ENCODE results near the gene RANBP10. TPM values are rescaled to one million over a fixed set of nuclear protein-coding genes. Genes with fewer than 3 reads are reported as not detected.

Gene RANBP10
- total and polyA plus RNA-seq, 2 of the 13 experiments (the other 11 are each of a cell fraction or from before 2014, with no cell fraction given): 9.2 to 22.7 TPM

DNA sequence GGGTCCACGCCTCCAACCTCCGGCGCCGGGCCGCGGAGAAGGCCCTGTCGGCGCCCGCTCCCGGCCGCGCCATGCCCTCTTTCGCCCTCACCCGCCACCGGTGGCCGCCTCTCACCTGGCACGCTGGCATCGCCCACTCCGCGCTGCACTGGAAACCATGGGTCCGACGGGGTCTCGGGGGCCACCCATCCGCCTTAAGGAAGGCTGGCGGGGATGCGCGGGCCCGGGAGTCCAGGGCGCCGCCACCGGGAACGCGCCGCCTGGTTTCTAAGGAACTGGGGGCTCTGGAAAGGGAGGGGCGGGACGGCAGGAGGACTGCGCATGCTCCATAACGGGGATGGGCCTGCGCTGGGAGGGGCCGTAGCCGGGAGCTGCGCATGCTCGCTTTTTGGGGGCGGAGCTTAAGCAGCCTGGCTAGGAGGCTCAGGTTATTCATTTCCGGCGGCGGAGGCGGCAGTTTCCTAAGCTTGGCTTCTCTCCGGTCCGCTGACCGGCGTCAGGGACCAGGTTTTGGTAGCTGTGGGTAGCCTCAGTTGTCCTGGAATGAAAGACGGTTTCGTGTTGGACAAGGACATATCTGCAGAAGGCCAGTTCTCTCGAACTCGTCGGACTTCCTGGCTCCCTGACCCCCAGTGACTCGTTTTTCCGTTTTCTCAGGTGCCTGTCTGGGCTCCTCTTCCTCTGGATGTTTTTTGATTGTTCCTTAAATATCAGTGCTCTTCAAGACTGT, 87.1 kb downstream of the RANBP10 start, which contains the start of gene GFOD2 (continued):
- TF ChIP-seq, protein P1, sequence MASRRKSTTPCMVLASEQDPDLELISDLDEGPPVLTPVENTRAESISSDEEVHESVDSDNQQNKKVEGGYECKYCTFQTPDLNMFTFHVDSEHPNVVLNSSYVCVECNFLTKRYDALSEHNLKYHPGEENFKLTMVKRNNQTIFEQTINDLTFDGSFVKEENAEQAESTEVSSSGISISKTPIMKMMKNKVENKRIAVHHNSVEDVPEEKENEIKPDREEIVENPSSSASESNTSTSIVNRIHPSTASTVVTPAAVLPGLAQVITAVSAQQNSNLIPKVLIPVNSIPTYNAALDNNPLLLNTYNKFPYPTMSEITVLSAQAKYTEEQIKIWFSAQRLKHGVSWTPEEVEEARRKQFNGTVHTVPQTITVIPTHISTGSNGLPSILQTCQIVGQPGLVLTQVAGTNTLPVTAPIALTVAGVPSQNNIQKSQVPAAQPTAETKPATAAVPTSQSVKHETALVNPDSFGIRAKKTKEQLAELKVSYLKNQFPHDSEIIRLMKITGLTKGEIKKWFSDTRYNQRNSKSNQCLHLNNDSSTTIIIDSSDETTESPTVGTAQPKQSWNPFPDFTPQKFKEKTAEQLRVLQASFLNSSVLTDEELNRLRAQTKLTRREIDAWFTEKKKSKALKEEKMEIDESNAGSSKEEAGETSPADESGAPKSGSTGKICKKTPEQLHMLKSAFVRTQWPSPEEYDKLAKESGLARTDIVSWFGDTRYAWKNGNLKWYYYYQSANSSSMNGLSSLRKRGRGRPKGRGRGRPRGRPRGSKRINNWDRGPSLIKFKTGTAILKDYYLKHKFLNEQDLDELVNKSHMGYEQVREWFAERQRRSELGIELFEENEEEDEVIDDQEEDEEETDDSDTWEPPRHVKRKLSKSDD (CRISPR knock-in tag; IDR thresholded peaks at IDR 0.05; ENCODE audit: low read depth): peak; percentile 20; the same call in 1 of the 2 replicates
- no peak for TF ChIP-seq NCOA5 (CRISPR knock-in tag; IDR thresholded peaks at IDR 0.05)
- TF ChIP-seq MATR3 (CRISPR knock-in tag; IDR thresholded peaks at IDR 0.05): no peak
- 0 out of 2 replicates have a peak, but pooled peaks have one; percentile 57 for TF ChIP-seq ZNF713 (CRISPR knock-in tag; IDR thresholded peaks at IDR 0.05)
- no peak for TF ChIP-seq ZNF484 (CRISPR knock-in tag; IDR thresholded peaks at IDR 0.05; ENCODE audit: borderline replicate concordance, low read depth)
- peak; percentile 84 for TF ChIP-seq ZNF33B (CRISPR knock-in tag; IDR thresholded peaks at IDR 0.05)
- no peak for TF ChIP-seq ONECUT2 (CRISPR knock-in tag; IDR thresholded peaks at IDR 0.05)
- peak; percentile 65; the same call in 1 of the 2 replicates for TF ChIP-seq ZMYM4 (CRISPR knock-in tag; IDR thresholded peaks at IDR 0.05)
- TF ChIP-seq PAF1 (CRISPR knock-in tag; IDR thresholded peaks at IDR 0.05): no peak
- peak; percentile 66; the same call in 1 of the 2 replicates for TF ChIP-seq ZNF724P (CRISPR knock-in tag; IDR thresholded peaks at IDR 0.05; ENCODE audit: borderline replicate concordance)
- TF ChIP-seq, protein P2, sequence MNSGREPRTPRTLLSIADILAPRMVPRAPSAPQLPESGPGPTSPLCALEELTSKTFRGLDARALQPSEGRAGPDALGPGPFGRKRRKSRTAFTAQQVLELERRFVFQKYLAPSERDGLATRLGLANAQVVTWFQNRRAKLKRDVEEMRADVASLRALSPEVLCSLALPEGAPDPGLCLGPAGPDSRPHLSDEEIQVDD (CRISPR knock-in tag; IDR thresholded peaks at IDR 0.05; ENCODE audit: borderline replicate concordance): no peak; the same call in 1 of the 2 replicates
- peak; percentile 77; the same call in 1 of the 2 replicates for TF ChIP-seq ZNF232 (CRISPR knock-in tag; IDR thresholded peaks at IDR 0.05; ENCODE audit: borderline replicate concordance)
- no peak for TF ChIP-seq MLLT10 (CRISPR knock-in tag; IDR thresholded peaks at IDR 0.05)
- no peak for TF ChIP-seq KAT2B (IDR thresholded peaks at IDR 0.05; ENCODE audit: borderline replicate concordance, low read depth, low read length)
- TF ChIP-seq, protein P3, sequence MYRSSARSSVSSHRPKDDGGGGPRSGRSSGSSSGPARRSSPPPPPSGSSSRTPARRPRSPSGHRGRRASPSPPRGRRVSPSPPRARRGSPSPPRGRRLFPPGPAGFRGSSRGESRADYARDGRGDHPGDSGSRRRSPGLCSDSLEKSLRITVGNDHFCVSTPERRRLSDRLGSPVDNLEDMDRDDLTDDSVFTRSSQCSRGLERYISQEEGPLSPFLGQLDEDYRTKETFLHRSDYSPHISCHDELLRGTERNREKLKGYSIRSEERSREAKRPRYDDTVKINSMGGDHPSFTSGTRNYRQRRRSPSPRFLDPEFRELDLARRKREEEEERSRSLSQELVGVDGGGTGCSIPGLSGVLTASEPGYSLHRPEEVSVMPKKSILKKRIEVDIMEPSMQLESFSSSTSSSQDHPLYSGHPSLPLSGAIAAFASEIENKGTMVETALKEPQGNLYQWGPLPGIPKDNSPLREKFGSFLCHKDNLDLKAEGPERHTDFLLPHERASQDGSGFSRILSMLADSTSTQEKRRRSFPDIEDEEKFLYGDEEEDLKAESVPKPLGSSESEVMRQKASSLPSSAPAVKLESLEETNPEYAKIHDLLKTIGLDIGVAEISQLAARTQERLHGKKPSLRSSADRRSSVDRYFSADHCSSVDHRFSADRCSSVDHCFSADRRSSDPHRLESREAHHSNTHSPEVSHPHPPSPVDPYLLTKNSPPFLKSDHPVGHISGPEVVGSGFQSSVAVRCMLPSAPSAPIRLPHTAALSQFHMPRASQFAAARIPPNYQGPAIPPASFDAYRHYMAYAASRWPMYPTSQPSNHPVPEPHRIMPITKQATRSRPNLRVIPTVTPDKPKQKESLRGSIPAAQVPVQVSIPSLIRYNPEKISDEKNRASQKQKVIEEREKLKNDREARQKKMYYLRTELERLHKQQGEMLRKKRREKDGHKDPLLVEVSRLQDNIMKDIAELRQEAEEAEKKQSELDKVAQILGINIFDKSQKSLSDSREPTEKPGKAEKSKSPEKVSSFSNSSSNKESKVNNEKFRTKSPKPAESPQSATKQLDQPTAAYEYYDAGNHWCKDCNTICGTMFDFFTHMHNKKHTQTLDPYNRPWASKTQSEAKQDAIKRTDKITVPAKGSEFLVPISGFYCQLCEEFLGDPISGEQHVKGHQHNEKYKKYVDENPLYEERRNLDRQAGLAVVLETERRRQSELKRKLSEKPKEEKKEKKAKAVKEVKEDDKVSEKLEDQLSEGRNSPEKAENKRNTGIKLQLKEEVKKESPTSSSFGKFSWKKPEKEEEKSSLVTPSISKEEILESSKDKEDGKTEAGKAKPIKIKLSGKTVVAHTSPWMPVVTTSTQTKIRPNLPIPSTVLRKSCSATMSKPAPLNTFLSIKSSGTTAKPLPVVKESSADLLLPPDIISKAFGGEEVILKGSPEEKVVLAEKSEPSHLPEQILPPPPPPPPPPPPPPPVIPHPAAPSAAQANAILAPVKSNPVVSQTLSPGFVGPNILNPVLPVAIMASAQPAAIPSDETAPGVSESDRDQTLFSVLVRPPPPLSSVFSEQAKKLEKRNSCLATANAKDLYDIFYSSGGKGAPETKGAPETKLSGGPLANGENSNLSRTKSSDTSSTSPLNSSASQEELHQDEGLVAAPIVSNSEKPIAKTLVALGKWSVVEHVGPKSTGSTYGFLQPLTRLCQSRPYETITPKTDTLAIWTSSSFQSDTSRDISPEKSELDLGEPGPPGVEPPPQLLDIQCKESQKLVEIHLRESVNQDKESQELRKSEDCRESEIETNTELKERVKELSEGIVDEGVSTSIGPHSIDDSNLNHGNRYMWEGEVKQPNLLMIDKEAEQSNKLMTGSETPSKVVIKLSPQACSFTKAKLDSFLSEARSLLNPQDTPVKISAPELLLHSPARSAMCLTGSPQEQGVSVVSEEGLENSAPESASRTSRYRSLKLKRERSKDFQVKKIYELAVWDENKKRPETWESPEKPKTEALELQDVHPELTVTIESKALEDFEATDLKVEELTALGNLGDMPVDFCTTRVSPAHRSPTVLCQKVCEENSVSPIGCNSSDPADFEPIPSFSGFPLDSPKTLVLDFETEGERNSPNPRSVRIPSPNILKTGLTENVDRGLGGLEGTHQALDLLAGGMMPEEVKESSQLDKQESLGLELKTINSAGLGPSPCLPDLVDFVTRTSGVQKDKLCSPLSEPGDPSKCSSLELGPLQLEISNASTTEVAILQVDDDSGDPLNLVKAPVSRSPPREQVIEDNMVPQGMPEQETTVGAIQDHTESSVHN (CRISPR knock-in tag; IDR thresholded peaks at IDR 0.05): no peak; the same call in 1 of the 2 replicates
- TF ChIP-seq, protein P4, sequence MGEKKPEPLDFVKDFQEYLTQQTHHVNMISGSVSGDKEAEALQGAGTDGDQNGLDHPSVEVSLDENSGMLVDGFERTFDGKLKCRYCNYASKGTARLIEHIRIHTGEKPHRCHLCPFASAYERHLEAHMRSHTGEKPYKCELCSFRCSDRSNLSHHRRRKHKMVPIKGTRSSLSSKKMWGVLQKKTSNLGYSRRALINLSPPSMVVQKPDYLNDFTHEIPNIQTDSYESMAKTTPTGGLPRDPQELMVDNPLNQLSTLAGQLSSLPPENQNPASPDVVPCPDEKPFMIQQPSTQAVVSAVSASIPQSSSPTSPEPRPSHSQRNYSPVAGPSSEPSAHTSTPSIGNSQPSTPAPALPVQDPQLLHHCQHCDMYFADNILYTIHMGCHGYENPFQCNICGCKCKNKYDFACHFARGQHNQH (CRISPR knock-in tag; IDR thresholded peaks at IDR 0.05): peak; percentile 82
- no peak for TF ChIP-seq FOXP1 (IDR thresholded peaks at IDR 0.05)
- TF ChIP-seq FOXP1 (CRISPR knock-in tag; IDR thresholded peaks at IDR 0.05): no peak; the same call in 1 of the 2 replicates

Measured in HepG2 (cell line).